ENCODE data around the gene KIF5B.
"Not testable (repeated sequence)": the region's sequence is repeated elsewhere in the genome, so short reads cannot be mapped to it uniquely, and the experiment has no call there.

KIF5B gene

DNA sequence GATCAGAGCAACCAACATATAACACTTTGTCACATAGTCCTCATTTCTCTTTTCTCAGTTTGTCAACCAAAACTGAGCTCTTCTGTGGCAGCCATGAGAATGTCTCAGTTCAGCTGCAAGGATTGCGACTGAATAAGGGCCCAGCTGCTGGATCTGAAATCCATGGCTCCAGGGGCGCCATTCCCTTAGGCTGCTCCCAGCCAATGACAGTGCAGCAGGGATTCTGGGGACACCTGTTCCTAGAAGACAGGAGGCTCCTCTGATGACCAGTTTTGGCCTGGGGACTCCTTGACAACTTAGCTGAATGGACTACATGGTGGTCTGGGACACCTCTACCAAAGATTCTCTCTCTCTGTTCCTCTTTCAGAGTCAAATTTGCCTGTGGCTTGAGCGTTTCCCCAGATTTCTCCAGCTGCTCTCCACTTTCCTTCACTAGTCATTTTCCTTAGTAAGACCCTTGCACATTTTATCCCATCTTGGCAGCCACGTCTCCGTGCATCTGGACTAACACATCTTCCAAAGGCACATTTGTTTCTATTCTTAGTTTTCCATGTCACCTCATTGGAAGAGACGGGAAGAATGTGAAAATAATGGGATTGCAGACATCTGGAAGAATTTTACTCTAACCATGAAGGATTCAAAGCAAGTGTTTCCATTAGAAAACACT is 28.1 kb upstream of the KIF5B start:
- no peak for DNase-seq
- H3K27me3 ChIP-seq (replicated peaks; ENCODE audit: control insufficient read depth, insufficient read depth, low read length, poor library complexity, severe bottlenecking), result no peaks in the 10 kb centered on the region
- no peaks in the 10 kb centered on the region for H3K4me1 ChIP-seq (ENCODE audit: control insufficient read depth, insufficient read depth, low read length, poor library complexity, severe bottlenecking)
- H3K27ac ChIP-seq (ENCODE audit: insufficient read depth, low read length, poor library complexity, severe bottlenecking), result no peak overlapping the region
- H3K4me3 ChIP-seq (ENCODE audit: insufficient read depth, low read depth, low read length, poor library complexity, severe bottlenecking), result no peak overlapping the region
- H3K36me3 ChIP-seq (ENCODE audit: control insufficient read depth, insufficient read depth, low read length), result no peaks in the 10 kb centered on the region
- no peaks in the 10 kb centered on the region for H3K9me3 ChIP-seq (ENCODE audit: control insufficient read depth, low read length)

DNA sequence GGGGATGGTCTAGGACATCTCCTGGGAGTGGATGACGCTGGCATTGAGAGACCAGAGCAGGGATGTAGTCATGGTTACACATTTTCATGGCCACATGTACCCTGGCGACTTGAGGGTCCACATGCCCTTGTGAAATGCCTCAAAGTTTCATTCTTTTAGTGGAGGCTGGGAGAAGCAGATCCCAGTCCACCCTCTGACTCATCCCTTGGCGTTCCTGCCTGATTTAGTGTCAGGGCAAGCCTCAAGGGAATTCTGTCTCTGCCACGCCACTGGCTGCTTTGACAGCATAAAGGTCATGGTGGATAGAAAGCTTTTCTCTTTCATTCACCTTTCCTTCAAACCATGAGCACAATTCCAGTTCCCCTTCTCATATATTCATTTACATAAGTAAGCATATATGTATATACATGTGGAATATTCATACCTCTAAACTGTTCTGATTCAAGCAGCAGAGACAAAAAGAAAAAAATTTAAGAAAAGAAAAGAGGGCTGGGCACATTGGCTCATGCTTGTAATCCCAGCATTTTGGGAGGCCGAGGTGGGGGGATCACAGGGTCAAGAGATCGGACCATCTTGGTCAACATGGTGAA is 21.8 kb upstream of the KIF5B start:
- H3K27me3 ChIP-seq (replicated peaks; ENCODE audit: control insufficient read depth, insufficient read depth, low read length, poor library complexity, severe bottlenecking), result no peaks in the 10 kb centered on the region
- no peak overlapping the region for H3K4me3 ChIP-seq (ENCODE audit: insufficient read depth, low read depth, low read length, poor library complexity, severe bottlenecking)
- no peak for DNase-seq
- H3K9me3 ChIP-seq (ENCODE audit: control insufficient read depth, low read length), result no peaks in the 10 kb centered on the region
- H3K27ac ChIP-seq (ENCODE audit: insufficient read depth, low read length, poor library complexity, severe bottlenecking), result no peak overlapping the region
- H3K36me3 ChIP-seq (ENCODE audit: control insufficient read depth, insufficient read depth, low read length), result no peaks in the 10 kb centered on the region
- H3K4me1 ChIP-seq (ENCODE audit: control insufficient read depth, insufficient read depth, low read length, poor library complexity, severe bottlenecking), result no peaks in the 10 kb centered on the region

DNA sequence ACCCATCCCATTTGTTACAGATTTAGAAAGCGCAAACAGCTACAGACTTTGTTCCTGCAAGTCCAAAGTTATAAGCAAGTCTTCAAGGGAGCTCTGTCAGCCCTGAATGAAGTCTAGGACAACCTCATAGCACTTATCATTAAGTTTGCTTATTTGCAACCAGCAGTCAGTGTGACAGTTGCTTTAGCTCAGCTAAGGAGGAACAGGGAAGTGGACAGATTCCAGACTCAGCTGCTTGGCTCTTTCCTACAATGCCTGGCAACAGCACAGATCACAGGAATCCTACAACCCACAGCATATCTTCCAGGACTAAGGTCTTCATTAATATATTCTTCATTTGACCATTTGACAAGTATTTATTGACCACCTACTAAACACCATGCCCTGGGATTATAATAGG is 17.4 kb upstream of the KIF5B start:
- Histone ChIP-seq H3K27me3 (replicated peaks; ENCODE audit: control insufficient read depth, insufficient read depth, low read length, poor library complexity, severe bottlenecking) (no peaks in the 10 kb centered on the region), H3K4me1 (ENCODE audit: control insufficient read depth, insufficient read depth, low read length, poor library complexity, severe bottlenecking) (no peaks in the 10 kb centered on the region), H3K9me3 (ENCODE audit: control insufficient read depth, low read length) (no peaks in the 10 kb centered on the region), H3K27ac (ENCODE audit: insufficient read depth, low read length, poor library complexity, severe bottlenecking) (no peak overlapping the region), H3K4me3 (ENCODE audit: insufficient read depth, low read depth, low read length, poor library complexity, severe bottlenecking) (no peak overlapping the region), H3K36me3 (ENCODE audit: control insufficient read depth, insufficient read depth, low read length) (no peaks in the 10 kb centered on the region)
- DNase-seq, result no peak

DNA sequence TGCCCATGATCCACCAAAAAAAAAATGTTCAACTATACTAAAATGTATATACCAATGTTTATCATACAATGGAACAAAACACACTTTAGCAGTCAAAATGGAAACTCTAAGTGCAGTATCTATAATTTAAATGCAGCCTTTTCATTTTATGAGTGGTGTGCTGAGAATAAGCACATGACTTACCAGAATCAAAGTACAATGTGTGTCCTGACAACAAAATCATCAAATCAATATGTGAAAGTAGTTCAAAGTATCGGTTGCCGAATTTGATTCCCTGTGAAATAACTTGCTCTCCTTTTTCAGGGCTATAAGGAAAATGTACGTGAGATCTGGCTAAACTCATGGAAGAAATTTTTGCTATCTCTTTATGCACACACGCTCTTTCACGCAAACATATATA is 16.9 kb upstream of the KIF5B start:
- no peaks in the 10 kb centered on the region for H3K4me1 ChIP-seq (ENCODE audit: control insufficient read depth, insufficient read depth, low read length, poor library complexity, severe bottlenecking)
- no peak for DNase-seq
- no peak overlapping the region for H3K4me3 ChIP-seq (ENCODE audit: insufficient read depth, low read depth, low read length, poor library complexity, severe bottlenecking)
- no peaks in the 10 kb centered on the region for H3K27me3 ChIP-seq (replicated peaks; ENCODE audit: control insufficient read depth, insufficient read depth, low read length, poor library complexity, severe bottlenecking)
- no peaks in the 10 kb centered on the region for H3K36me3 ChIP-seq (ENCODE audit: control insufficient read depth, insufficient read depth, low read length)
- H3K9me3 ChIP-seq (ENCODE audit: control insufficient read depth, low read length), result no peaks in the 10 kb centered on the region
- H3K27ac ChIP-seq (ENCODE audit: insufficient read depth, low read length, poor library complexity, severe bottlenecking), result no peak overlapping the region

DNA sequence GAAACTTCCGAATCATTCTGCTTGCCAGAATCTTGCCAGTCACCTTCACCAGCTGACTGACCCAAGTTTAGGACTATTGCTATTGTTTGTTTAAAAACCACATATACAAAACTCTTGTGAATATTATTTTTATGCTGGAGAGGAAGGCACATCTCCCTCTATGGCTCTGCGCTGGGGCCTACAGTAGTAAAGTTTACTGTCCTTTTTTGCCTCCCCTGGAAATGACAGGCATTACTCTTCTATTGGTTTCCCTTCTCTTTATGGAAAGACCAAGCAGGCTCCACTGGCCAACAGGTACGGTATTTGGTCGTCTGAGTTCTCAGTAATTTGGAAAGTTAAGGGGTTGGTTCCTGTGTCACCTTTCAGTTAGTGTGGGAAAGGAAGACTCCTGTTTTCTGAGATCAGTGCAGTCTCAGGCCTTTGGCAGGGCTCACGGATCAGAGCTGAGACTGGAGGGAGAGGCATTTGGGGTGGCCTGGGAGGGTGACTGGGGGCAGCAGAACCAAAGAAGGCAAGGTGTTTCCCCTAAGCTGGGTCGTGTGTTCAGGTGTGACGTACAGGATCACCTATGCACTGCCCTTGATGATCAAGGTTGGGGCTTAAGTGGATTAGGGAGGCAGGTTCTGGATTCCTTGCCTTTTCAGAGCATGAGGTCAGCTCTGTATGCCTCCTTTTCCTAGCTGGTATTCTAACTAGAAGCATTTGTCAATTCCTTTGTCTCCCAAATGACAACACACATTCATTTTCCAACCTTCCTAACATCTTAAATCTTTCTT is 16.0 kb upstream of the KIF5B start:
- no peaks in the 10 kb centered on the region for H3K36me3 ChIP-seq (ENCODE audit: control insufficient read depth, insufficient read depth, low read length)
- H3K4me1 ChIP-seq (ENCODE audit: control insufficient read depth, insufficient read depth, low read length, poor library complexity, severe bottlenecking), result no peaks in the 10 kb centered on the region
- no peak for DNase-seq
- no peaks in the 10 kb centered on the region for H3K9me3 ChIP-seq (ENCODE audit: control insufficient read depth, low read length)
- no peak overlapping the region for H3K27ac ChIP-seq (ENCODE audit: insufficient read depth, low read length, poor library complexity, severe bottlenecking)
- no peak overlapping the region for H3K4me3 ChIP-seq (ENCODE audit: insufficient read depth, low read depth, low read length, poor library complexity, severe bottlenecking)
- no peaks in the 10 kb centered on the region for H3K27me3 ChIP-seq (replicated peaks; ENCODE audit: control insufficient read depth, insufficient read depth, low read length, poor library complexity, severe bottlenecking)

DNA sequence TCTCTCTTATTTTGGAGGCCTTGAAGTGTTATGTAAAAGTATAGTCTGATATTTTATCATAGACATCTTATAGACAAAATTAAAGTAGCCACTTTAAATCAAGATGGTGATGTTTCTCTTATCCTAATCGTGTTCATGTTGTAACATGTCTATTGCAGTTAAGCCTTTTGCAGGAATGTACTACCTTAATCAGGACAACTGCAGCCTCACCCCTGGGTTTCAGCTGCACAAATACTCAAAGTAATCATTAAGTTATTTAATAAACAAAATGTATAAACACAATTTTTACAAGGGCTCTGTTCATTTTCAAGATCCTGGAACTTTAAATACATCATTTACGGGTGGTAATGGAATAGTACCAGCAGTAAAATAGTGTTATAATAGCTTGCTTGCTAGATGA is 14.4 kb upstream of the KIF5B start:
- Histone ChIP-seq H3K27me3 (replicated peaks; ENCODE audit: control insufficient read depth, insufficient read depth, low read length, poor library complexity, severe bottlenecking) (no peaks in the 10 kb centered on the region), H3K4me1 (ENCODE audit: control insufficient read depth, insufficient read depth, low read length, poor library complexity, severe bottlenecking) (no peaks in the 10 kb centered on the region), H3K4me3 (ENCODE audit: insufficient read depth, low read depth, low read length, poor library complexity, severe bottlenecking) (no peak overlapping the region), H3K9me3 (ENCODE audit: control insufficient read depth, low read length) (no peaks in the 10 kb centered on the region), H3K27ac (ENCODE audit: insufficient read depth, low read length, poor library complexity, severe bottlenecking) (no peak overlapping the region), H3K36me3 (ENCODE audit: control insufficient read depth, insufficient read depth, low read length) (no peaks in the 10 kb centered on the region)
- DNase-seq, result no peak

DNA sequence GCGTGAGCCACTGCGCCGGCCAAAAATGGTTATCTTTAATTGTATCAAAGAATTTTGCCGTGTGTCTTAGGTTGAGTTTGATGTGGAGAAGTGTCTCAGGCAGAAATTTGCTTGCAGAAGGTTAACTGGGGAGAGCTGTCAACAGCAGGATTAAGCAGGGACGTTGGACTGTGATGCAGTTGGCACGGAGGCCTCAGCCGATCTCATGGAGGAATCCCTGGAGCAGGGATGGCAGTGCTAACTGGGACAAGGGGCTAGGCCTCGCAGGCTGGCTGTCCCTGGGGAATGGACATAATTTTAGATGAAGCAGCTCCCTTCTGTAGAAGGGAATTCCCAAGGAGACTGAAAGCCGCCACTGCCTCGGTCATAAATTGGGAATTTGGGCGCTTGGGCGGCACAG is 12.3 kb upstream of the KIF5B start:
- Histone ChIP-seq H3K4me1 (ENCODE audit: control insufficient read depth, insufficient read depth, low read length, poor library complexity, severe bottlenecking) (no peaks in the 10 kb centered on the region), H3K4me3 (ENCODE audit: insufficient read depth, low read depth, low read length, poor library complexity, severe bottlenecking) (no peak overlapping the region), H3K9me3 (ENCODE audit: control insufficient read depth, low read length) (no peaks in the 10 kb centered on the region), H3K27ac (ENCODE audit: insufficient read depth, low read length, poor library complexity, severe bottlenecking) (no peak overlapping the region), H3K27me3 (replicated peaks; ENCODE audit: control insufficient read depth, insufficient read depth, low read length, poor library complexity, severe bottlenecking) (no peaks in the 10 kb centered on the region), H3K36me3 (ENCODE audit: control insufficient read depth, insufficient read depth, low read length) (no peaks in the 10 kb centered on the region)
- DNase-seq, result no peak

DNA sequence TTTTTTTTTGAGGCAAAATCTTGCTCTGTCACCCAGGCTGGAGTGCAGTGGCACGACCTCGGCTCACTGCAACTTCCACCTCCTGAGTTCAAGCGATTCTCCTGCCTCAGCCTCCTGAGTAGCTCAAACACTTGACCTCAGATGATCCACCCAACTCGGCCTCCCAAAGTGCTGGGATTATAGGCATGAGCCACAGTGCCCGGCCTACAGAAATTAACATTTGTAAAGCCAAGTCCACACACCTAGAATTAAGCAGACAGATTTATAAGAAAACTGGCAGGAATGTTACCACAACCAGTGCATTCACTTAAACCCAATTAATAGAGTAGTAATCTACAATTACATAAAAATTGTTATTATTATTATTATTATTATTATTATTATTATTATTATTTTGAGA is 11.7 kb upstream of the KIF5B start:
- not testable (repeated sequence) for H3K9me3 ChIP-seq (ENCODE audit: control insufficient read depth, low read length); H3K4me3 ChIP-seq (ENCODE audit: insufficient read depth, low read depth, low read length, poor library complexity, severe bottlenecking); H3K27me3 ChIP-seq (replicated peaks; ENCODE audit: control insufficient read depth, insufficient read depth, low read length, poor library complexity, severe bottlenecking); H3K36me3 ChIP-seq (ENCODE audit: control insufficient read depth, insufficient read depth, low read length); H3K4me1 ChIP-seq (ENCODE audit: control insufficient read depth, insufficient read depth, low read length, poor library complexity, severe bottlenecking); H3K27ac ChIP-seq (ENCODE audit: insufficient read depth, low read length, poor library complexity, severe bottlenecking); DNase-seq

DNA sequence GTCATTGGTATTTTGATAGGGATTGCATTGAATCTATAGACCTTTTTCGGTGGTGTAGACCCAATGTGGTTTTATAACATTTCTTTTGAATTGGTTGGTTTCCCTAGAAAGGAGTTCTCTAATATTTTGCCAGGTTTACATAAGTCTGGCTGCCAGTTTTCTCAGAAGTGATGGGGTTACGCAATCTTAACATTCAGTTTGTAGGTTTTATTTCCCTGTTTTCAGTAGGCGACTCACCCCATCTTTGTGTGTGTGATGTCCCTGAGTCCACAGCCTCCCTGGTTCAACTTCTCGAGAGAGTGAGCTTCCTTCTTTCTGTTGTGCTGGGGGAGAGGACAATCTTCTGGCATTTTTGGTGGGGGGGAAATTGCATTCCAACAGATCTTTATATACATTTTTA is 9.6 kb upstream of the KIF5B start:
- DNase-seq, result no peak
- no peaks in the 10 kb centered on the region for H3K27me3 ChIP-seq (replicated peaks; ENCODE audit: control insufficient read depth, insufficient read depth, low read length, poor library complexity, severe bottlenecking)
- no peaks in the 10 kb centered on the region for H3K36me3 ChIP-seq (ENCODE audit: control insufficient read depth, insufficient read depth, low read length)
- no peak overlapping the region for H3K27ac ChIP-seq (ENCODE audit: insufficient read depth, low read length, poor library complexity, severe bottlenecking)
- no peaks in the 10 kb centered on the region for H3K4me1 ChIP-seq (ENCODE audit: control insufficient read depth, insufficient read depth, low read length, poor library complexity, severe bottlenecking)
- H3K4me3 ChIP-seq (ENCODE audit: insufficient read depth, low read depth, low read length, poor library complexity, severe bottlenecking), result no peak overlapping the region
- H3K9me3 ChIP-seq (ENCODE audit: control insufficient read depth, low read length), result no peaks in the 10 kb centered on the region

DNA sequence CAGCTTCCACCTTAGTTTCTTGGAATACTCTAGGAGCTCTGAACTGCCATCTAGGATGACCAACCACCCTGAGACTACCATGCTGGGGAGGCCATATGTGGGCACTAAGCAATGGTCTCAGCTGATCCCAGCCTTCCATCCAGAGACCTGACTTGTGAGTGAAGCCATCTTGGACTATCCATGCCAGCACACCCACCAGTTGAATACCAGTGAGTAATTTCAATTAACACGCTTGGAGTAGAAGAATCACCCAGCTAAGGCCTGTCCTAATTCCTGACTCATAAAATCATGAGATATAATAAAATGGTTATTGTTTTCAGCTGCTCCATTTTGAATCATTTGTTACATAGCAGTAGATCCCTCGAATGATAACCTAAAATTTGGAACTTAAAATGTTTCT is 5.2 kb upstream of the KIF5B start:
- Histone ChIP-seq H3K9me3 (ENCODE audit: control insufficient read depth, low read length) (no peaks in the 10 kb centered on the region), H3K36me3 (ENCODE audit: control insufficient read depth, insufficient read depth, low read length) (no peaks in the 10 kb centered on the region), H3K27me3 (replicated peaks; ENCODE audit: control insufficient read depth, insufficient read depth, low read length, poor library complexity, severe bottlenecking) (no peaks in the 10 kb centered on the region), H3K27ac (ENCODE audit: insufficient read depth, low read length, poor library complexity, severe bottlenecking) (no peak overlapping the region), H3K4me1 (ENCODE audit: control insufficient read depth, insufficient read depth, low read length, poor library complexity, severe bottlenecking) (peaks cover 6% of the 10 kb centered on the region), H3K4me3 (ENCODE audit: insufficient read depth, low read depth, low read length, poor library complexity, severe bottlenecking) (no peak overlapping the region)
- DNase-seq, result no peak

Data from effector memory CD4-positive, alpha-beta T cell (primary cell).